Measurements from ENCODE around the gene PPARA. TPM values are rescaled to one million over a fixed set of nuclear protein-coding genes. Genes with fewer than 3 reads are reported as not detected.

PPARA gene
- total and polyA plus RNA-seq, 9 of the 15 experiments (the other 6 are each of a cell fraction or from before 2014, with no cell fraction given), result 0.64 to 5.3 (median 3.5) TPM

- no peak overlapping the region for H3K27ac ChIP-seq (ENCODE audit: extremely low read depth, low read depth, low read length)
- no TSS peak for BruUV-seq (replicated peaks)
- H3K27me3 ChIP-seq (ENCODE audit: control insufficient read depth in 2 of 2, insufficient read depth in 2 of 2, low read length in 2 of 2), result no peaks in the 10 kb centered on the region
- H3K9ac ChIP-seq (ENCODE audit: insufficient read depth in 1 of 2, low read depth in 2 of 2, low read length in 2 of 2), result no peak overlapping the region
- no peaks in the 10 kb centered on the region for H3K9me3 ChIP-seq (replicated peaks; ENCODE audit: control insufficient read depth, insufficient read depth, low read depth, low read length)
- ChIA-PET CTCF (ENCODE audit: low intra/inter-chr PET ratio) (no interaction called here), POLR2A (no interaction called here)
- ATAC-seq, result no peak
- in situ Hi-C loops (cut with MboI) (no loop called here), intact Hi-C loops (cut with micrococcal nuclease) (loop anchor here (10.0 kb wide), 1 partner anchor 89 kb away; no protein-coding TSS in a partner anchor)
- 71% methylated on average over 2 of the region's 3 CpGs for WGBS (ENCODE audit: insufficient coverage, low coverage, missing lambda C conversion rate)
- H3K4me2 ChIP-seq (ENCODE audit: insufficient read depth, low read length), result no peak overlapping the region
- H3K36me3 ChIP-seq (ENCODE audit: control insufficient read depth, insufficient read depth, low read length), result peaks cover 5% of the 10 kb centered on the region; the same call in 2 of the 3 replicates
- H3K4me1 ChIP-seq (replicated peaks in 1 of 2; ENCODE audit: control insufficient read depth in 2 of 2, insufficient read depth in 2 of 2, low read length in 2 of 2), result peaks cover 6 to 7% of the 10 kb centered on the region in 2 experiments; a peak in 4 of 5 replicates
- H2AFZ ChIP-seq (ENCODE audit: low read depth, low read length), result no peak overlapping the region
- no peak for DNase-seq (ENCODE audit: extremely low read depth in 1 of 4, low spot score in 3 of 4)
- FAIRE-seq, result no peak
- 0 out of 3 replicates have a peak, but pooled peaks cover 5% of the 10 kb centered on the region for H3K79me2 ChIP-seq (ENCODE audit: control insufficient read depth, insufficient read depth, low read length)
- H3K9me1 ChIP-seq (ENCODE audit: control insufficient read depth, insufficient read depth, low read length), result no peaks in the 10 kb centered on the region
- no peaks in the 10 kb centered on the region for H4K20me1 ChIP-seq (replicated peaks; ENCODE audit: control insufficient read depth, insufficient read depth, low read length)
- TF ChIP-seq CBX2 (IDR thresholded peaks at IDR 0.05; ENCODE audit: insufficient read depth, low read length, poor library complexity, severe bottlenecking) (no peak), EZH2 (IDR thresholded peaks at IDR 0.05; ENCODE audit: borderline replicate concordance, low read depth, low read length) (no peak)
- no peak overlapping the region for H3K4me3 ChIP-seq
These were observed 5.7 kb downstream of the PPARA start for GRCh38 chr22:46156031-46156430.

GRCh38 chr22:46158283-46158682, 8.0 kb downstream of the PPARA start:
- Histone ChIP-seq H3K9me1 (ENCODE audit: control insufficient read depth, insufficient read depth, low read length) (no peaks in the 10 kb centered on the region), H3K4me3 (no peak overlapping the region), H2AFZ (ENCODE audit: low read depth, low read length) (no peak overlapping the region), H3K36me3 (ENCODE audit: control insufficient read depth, insufficient read depth, low read length) (no peaks in the 10 kb centered on the region), H3K27me3 (ENCODE audit: control insufficient read depth in 2 of 2, insufficient read depth in 2 of 2, low read length in 2 of 2) (no peaks in the 10 kb centered on the region), H3K4me2 (ENCODE audit: insufficient read depth, low read length) (no peak overlapping the region), H3K9me3 (replicated peaks; ENCODE audit: control insufficient read depth, insufficient read depth, low read depth, low read length) (no peaks in the 10 kb centered on the region), H3K9ac (ENCODE audit: insufficient read depth in 1 of 2, low read depth in 2 of 2, low read length in 2 of 2) (no peak overlapping the region), H3K4me1 (replicated peaks in 1 of 2; ENCODE audit: control insufficient read depth in 2 of 2, insufficient read depth in 2 of 2, low read length in 2 of 2) (no peaks in the 10 kb centered on the region; a peak in 2 of 5 replicates), H3K27ac (ENCODE audit: extremely low read depth, low read depth, low read length) (no peak overlapping the region), H3K79me2 (ENCODE audit: control insufficient read depth, insufficient read depth, low read length) (no peaks in the 10 kb centered on the region), H4K20me1 (replicated peaks; ENCODE audit: control insufficient read depth, insufficient read depth, low read length) (no peaks in the 10 kb centered on the region)
- ChIA-PET CTCF (ENCODE audit: low intra/inter-chr PET ratio) (no interaction called here), POLR2A (interaction anchor here (0.6 kb wide), 2 partner anchors 47 to 349 kb away, joined by 3 to 4 read pairs; no protein-coding TSS in a partner anchor)
- intact Hi-C loops (cut with micrococcal nuclease) (loop anchor here (10.0 kb wide), 1 partner anchor 87 kb away; no protein-coding TSS in a partner anchor), in situ Hi-C loops (cut with MboI) (no loop called here)
- TF ChIP-seq HNRNPLL (IDR thresholded peaks at IDR 0.05; ENCODE audit: low read depth, low read length, poor library complexity, severe bottlenecking) (no peak), POLR2AphosphoS2 (IDR thresholded peaks at IDR 0.05; ENCODE audit: low read length) (no peak), ZNF707 (CRISPR knock-in tag; conservative IDR thresholded peaks at IDR 0.05) (no peak), GTF2E2 (tag; IDR thresholded peaks at IDR 0.05) (no peak), ZEB2 (IDR thresholded peaks at IDR 0.05) (no peak), BACH1 (tag; IDR thresholded peaks at IDR 0.05) (no peak), THRB (CRISPR knock-in tag; conservative IDR thresholded peaks at IDR 0.05) (no peak), MBD2 (IDR thresholded peaks at IDR 0.05; ENCODE audit: borderline replicate concordance, low read depth) (no peak), XRCC4 (IDR thresholded peaks at IDR 0.05; ENCODE audit: extremely low read depth, insufficient read depth, insufficient read length) (no peak), ZNF780A (CRISPR knock-in tag; IDR thresholded peaks at IDR 0.05) (no peak), ZNF583 (CRISPR knock-in tag; IDR thresholded peaks at IDR 0.05) (no peak), PKNOX1 (IDR thresholded peaks at IDR 0.05) (no peak), NCOA4 (IDR thresholded peaks at IDR 0.05; ENCODE audit: partially characterized antibody) (no peak), MAFG (tag; conservative IDR thresholded peaks at IDR 0.05) (no peak)
- WGBS (ENCODE audit: insufficient coverage, low coverage, missing lambda C conversion rate), result 48% methylated on average over 7 of the region's 7 CpGs
- DNase-seq (ENCODE audit: extremely low read depth in 1 of 4, low spot score in 3 of 4) (no peak), ATAC-seq (no peak), FAIRE-seq (no peak)
- no TSS peak for BruUV-seq (replicated peaks)

All from K562 (cell line).